WERI-Rb-1 (cell line): ENCODE measurements around the gene MAP4K4.
A peak's percentile ranks its signal among the peaks of the same experiment; 100 is the strongest.

Experiments
- DNase-seq: peaks from one replicate; pipeline ENCODE4 v3.0.0-alpha.2; 2020
- H3K27ac ChIP-seq: fragments of 250-450 bp; sonication (Bioruptor Pico); 2 replicates; pipeline ENCODE4 v1.5.1; 2020; ENCODE audit warnings: mild to moderate bottlenecking, moderate library complexity
- H3K27me3 ChIP-seq: fragments of 250-450 bp; sonication (Bioruptor Pico); 2 replicates; pipeline ENCODE4 v1.5.1; 2021; ENCODE audit warnings: mild to moderate bottlenecking, low read depth, moderate library complexity; ENCODE audit not compliant: insufficient read depth, severe bottlenecking
- H3K36me3 ChIP-seq: fragments of 250-450 bp; sonication (Bioruptor Pico); 2 replicates; pipeline ENCODE4 v1.5.1; 2020; ENCODE audit warnings: mild to moderate bottlenecking, moderate library complexity
- H3K4me3 ChIP-seq: 2 replicates; pipeline ENCODE4 v1.5.1; 2011; ENCODE audit warnings: low read depth, mild to moderate bottlenecking, control low read depth, low read length
- H3K9me3 ChIP-seq: fragments of 250-450 bp; sonication (Bioruptor Pico); 2 replicates; pipeline ENCODE4 v1.5.1; 2021; ENCODE audit warnings: mild to moderate bottlenecking, moderate library complexity; ENCODE audit not compliant: severe bottlenecking
- CTCF ChIP-seq: IDR thresholded peaks from 2 replicates; pipeline ENCODE4 v1.5.1; 2011; ENCODE audit warnings: low read depth, mild to moderate bottlenecking, control low read depth, inconsistent platforms, low read length

MAP4K4 gene

GRCh38 chr2:101883860-101884259 lies 186.4 kb downstream of the MAP4K4 start:
- Histone ChIP-seq H3K9me3 (no peaks in the 10 kb centered on the region), H3K36me3 (peaks cover 67% of the 10 kb centered on the region), H3K27me3 (no peaks in the 10 kb centered on the region), H3K4me3 (no peak overlapping the region), H3K27ac (no peak overlapping the region)
- peak; percentile 44 for TF ChIP-seq CTCF
- no peak for DNase-seq

GRCh38 chr2:101884423-101884822 lies 186.9 kb downstream of the MAP4K4 start:
- H3K27me3 ChIP-seq: no peaks in the 10 kb centered on the region
- H3K9me3 ChIP-seq: no peaks in the 10 kb centered on the region
- H3K36me3 ChIP-seq: peaks cover 72% of the 10 kb centered on the region
- no peak overlapping the region for H3K4me3 ChIP-seq
- DNase-seq: no peak
- H3K27ac ChIP-seq: no peak overlapping the region
- no peak for TF ChIP-seq CTCF

DNA sequence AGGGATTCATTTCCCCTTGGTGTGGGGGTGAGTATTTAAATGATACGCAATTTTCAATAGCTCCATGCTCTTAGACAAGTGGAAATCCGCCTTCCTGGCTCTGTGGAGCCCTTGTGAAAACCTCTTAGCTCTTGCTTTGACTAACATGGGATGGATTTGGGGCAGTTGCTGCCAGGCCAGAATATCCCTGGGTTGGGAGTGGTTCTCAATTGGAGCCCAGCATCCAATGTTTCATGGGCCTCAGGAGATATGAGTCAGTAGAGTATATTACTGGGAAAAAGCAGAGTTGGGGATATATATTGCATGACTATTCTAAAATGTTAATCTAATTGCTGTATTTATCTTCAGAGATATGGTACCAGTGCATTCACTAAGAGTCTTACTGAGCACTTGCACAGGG lies 189.8 kb downstream of the MAP4K4 start:
- H3K9me3 ChIP-seq: no peaks in the 10 kb centered on the region

GRCh38 chr2:101889460-101890098 lies 192.1 kb downstream of the MAP4K4 start:
- Histone ChIP-seq H3K36me3 (peaks cover 63% of the 10 kb centered on the region), H3K27me3 (no peaks in the 10 kb centered on the region), H3K9me3 (no peaks in the 10 kb centered on the region), H3K27ac (no peak overlapping the region), H3K4me3 (no peak overlapping the region)
- no peak for DNase-seq
- TF ChIP-seq CTCF: no peak

More for the DNA sequence above, 189.8 kb downstream of the MAP4K4 start:
- no peaks in the 10 kb centered on the region for H3K27me3 ChIP-seq
- no peak overlapping the region for H3K27ac ChIP-seq
- no peak overlapping the region for H3K4me3 ChIP-seq
- H3K36me3 ChIP-seq: peaks cover 75% of the 10 kb centered on the region
- DNase-seq: no peak
- no peak for TF ChIP-seq CTCF

GRCh38 chr2:101892377-101892776 lies 194.9 kb downstream of the MAP4K4 start:
- no peak for DNase-seq
- peaks cover 42% of the 10 kb centered on the region for H3K36me3 ChIP-seq

More at GRCh38 chr2:101892377-101892776, 194.9 kb downstream of the MAP4K4 start:
- Histone ChIP-seq H3K4me3 (no peak overlapping the region), H3K27ac (no peak overlapping the region), H3K9me3 (no peaks in the 10 kb centered on the region), H3K27me3 (no peaks in the 10 kb centered on the region)
- no peak for TF ChIP-seq CTCF
